Stimulated activated CD8-positive, alpha-beta memory T cell treated with anti-CD3 and anti-CD28 coated beads, Interleukin-4, amount 100 ng/mL, for 24 hours (primary cell): Measurements from ENCODE around the gene AGBL4.
"Not testable (repeated sequence)": the region's sequence is repeated elsewhere in the genome, so short reads cannot be mapped to it uniquely, and the experiment has no call there.

ENCODE experiments used
- DNase-seq: peaks from one replicate; pipeline ENCODE4 v3.0.0-alpha.2; 2020; ENCODE audit warnings: low read depth

The AGBL4 gene

DNA sequence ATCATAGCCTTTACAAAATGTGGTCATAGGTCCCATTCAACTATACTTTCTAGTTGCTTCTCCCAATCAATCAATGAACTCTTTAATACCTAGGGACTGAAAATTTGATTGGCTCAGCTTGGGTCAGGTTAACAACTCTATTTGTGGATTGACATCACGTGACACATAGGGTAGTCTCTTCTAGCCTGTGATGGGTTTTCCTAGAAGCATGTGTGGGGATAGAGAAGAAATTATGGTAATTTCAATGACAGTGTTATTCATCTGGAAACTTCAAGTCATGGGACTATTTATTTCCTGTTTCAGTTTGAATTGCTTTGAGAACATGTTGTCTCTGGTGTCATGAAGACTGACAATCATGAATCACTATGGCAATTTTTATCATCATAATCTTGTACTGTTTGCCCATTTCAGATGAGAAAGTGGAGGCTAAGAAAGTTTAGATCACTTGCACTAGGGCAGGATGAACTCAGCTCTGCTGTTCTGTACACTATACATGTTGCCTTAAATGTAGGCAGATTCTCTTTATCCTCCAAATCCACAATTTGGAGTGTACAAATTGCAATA, 717.2 kb downstream of the AGBL4 start:
- DNase-seq, result no peak

DNA sequence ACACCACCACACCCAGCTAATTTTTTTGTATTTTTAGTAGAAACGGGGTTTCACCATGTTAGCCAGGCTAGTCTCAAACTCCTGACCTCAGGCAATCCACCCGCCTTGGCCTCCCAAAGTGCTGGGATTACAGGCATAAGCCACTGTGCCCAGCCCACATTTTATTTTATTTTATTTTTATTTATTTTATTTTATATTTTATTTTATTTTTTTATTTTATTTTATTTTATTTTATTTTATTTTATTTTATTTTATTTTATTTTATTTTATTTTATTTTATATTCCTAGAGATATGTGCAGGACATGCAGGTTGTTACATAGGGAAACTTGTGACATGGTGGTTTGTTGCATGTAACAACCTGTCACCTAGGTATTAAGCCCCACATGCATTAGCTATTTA, 721.4 kb downstream of the AGBL4 start:
- DNase-seq, result not testable (repeated sequence)

- no peak for DNase-seq
These were observed 725.5 kb downstream of the AGBL4 start for GRCh38 chr1:49298304-49298703.

GRCh38 chr1:49297783-49298182, 726.0 kb downstream of the AGBL4 start:
- no peak for DNase-seq

DNA sequence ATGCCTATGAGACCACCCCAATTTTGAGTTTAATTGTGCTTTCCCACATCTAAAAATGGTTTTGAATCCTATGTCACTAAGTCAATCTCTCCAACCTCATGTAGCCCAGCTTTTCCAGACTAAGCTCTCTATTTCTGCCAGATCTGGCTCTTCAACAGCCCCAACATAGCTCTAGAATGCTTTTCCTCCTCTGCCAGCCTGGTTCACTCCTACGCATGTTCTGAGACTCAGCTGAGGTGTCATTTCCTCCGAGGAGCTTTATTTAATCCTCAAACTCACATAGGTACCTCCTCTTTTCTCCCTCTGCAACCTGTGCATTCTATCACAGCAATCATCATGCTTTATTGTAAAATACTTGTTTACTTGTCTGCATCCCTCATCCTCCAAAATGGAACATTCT, 729.2 kb downstream of the AGBL4 start:
- no peak for DNase-seq

- DNase-seq, result no peak
These were observed 730.7 kb downstream of the AGBL4 start for GRCh38 chr1:49293016-49293415.

DNA sequence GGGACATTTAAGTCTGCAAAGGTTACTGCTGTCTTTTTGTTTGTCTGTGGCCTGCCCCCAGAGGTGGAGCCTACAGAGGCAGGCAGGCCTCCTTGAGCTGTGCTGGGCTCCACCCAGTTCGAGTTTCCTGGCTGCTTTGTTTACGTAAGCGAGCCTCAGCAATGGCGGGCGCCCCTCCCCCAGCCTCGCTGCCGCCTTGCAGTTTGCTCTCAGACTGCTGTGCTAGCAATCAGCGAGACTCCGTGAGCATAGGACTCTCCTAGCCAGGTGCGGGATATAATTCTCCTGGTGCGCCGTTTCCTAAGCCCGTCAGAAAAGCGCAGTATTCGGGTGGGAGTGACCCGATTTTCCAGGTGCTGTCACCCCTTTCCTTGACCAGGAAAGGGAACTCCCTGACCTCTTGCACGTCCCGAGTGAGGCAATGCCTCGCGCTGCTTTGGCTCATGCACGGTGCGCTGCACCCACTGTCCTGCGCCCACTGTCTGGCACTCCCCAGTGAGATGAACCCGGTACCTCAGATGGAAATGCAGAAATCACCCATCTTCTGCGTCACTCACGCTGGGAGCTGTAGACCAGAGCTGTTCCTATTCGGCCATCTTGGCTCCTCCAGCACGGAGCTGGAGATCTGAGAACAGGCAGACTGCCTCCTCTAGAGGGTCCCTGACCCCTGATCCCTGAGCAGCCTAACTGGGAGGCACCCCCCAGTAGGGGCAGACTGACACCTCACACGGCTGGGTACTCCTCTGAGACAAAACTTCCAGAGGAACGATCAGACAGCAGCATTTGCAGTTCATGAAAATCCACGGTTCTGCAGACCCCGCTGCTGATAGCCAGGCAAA, 766.3 kb downstream of the AGBL4 start:
- not testable (repeated sequence) for DNase-seq

GRCh38 chr1:49252917-49253316, 770.8 kb downstream of the AGBL4 start:
- no peak for DNase-seq

GRCh38 chr1:49251019-49251784, 772.6 kb downstream of the AGBL4 start:
- no peak for DNase-seq

GRCh38 chr1:49240709-49241221, 783.0 kb downstream of the AGBL4 start:
- no peak for DNase-seq

- no peak for DNase-seq
These were observed 788.8 kb downstream of the AGBL4 start for GRCh38 chr1:49234988-49235387.

DNA sequence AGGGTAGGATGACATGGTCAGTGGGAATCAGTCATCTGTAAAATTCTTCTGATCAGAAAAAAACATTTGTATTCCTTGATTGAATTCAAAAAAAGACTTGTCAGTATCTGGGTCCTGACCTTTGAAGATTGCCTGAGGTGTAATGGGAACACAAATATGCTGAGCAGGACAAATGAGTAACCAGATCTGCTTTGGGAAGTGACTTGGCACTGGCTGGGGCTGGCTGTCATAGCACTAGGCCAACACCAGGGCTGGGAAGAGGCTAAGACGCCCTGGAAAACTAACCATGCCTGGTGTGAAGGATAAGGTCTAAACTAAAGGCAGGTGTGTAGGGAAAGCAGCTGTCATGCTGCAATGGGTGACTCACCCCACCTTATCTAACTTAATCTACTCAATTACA, 794.2 kb downstream of the AGBL4 start:
- no peak for DNase-seq

DNA sequence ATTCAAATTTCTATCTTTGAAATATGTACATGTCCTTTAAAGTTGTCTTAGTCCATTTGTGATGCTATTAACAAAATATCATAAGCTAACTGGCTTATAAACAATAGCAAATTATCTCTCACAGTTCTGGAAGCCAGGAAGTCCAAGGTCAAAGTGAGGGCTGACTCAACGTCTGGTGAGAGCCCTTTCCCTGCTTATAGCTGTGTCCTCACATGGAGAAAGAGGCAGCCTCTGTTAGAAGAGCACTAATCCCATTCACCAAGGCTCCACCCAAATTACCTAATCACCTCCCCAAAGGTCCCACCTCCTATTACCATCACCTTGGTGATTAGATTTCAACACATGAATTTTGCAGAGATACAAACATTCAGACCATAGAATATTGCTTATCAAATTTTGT, 797.0 kb downstream of the AGBL4 start:
- no peak for DNase-seq

GRCh38 chr1:49225464-49225863, 798.3 kb downstream of the AGBL4 start:
- no peak for DNase-seq

DNA sequence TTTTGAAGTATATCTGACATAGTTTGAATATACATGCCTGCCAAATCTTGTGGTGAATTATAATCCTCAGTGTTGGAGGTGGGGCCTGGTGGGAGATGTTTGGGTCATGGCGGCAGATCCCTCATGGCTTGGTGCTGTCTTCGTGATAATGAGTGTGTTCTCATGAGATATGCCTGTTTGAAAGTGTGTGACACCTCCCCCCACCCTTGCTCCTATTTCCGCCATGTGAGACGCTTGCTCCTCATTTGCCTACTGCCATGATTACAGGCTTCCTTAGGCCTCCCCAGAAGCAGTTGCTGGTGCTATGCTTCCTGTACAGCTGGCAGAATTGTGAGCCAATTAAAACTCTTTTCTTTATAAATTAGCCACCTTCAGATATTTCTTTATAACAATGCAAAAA, 810.5 kb downstream of the AGBL4 start:
- no peak for DNase-seq

GRCh38 chr1:49208712-49209111, 815.0 kb downstream of the AGBL4 start:
- no peak for DNase-seq

- no peak for DNase-seq
These were observed 819.0 kb downstream of the AGBL4 start for GRCh38 chr1:49204720-49205119.

DNA sequence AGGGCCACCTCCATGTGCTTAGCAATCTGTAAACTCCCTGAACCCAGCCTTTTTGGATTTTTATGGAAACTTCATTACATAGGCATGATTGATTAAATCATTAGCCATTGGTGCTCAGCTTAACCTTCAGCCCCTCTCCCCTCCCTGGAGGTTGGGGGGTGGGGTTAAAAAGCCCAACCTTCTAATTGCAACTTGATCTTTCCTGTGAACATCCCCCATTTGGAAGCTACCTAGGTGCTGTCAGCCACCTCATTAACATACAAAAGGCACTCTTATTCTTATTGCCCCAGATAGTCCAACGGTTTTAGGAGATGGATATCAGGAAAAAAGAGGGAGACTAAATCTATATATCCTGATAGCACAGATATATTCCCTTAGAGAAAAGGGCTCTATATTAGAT, 823.0 kb downstream of the AGBL4 start:
- DNase-seq, result no peak

GRCh38 chr1:49199564-49199963, 824.2 kb downstream of the AGBL4 start:
- DNase-seq, result no peak

DNA sequence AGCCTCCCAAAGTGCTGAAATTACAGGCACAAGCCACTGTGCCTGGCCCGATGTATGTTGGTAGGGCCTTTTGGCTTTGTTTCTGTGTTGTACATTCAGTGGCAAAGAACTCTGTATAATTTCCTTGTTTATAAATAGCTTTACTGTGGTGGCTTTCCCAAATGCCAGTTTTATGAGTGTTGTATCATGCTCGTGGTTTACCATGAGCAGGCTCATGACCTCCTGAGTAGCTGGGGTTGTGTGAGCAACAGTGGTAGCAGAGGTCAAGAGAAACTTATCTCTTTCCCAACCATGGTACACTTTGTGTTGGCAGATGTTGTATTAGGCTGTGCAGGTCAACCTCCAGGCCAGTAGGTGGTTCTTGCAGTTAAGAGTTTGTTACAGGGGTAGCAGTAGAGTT, 826.7 kb downstream of the AGBL4 start:
- DNase-seq, result no peak

GRCh38 chr1:49190138-49190537, 833.6 kb downstream of the AGBL4 start:
- no peak for DNase-seq

DNA sequence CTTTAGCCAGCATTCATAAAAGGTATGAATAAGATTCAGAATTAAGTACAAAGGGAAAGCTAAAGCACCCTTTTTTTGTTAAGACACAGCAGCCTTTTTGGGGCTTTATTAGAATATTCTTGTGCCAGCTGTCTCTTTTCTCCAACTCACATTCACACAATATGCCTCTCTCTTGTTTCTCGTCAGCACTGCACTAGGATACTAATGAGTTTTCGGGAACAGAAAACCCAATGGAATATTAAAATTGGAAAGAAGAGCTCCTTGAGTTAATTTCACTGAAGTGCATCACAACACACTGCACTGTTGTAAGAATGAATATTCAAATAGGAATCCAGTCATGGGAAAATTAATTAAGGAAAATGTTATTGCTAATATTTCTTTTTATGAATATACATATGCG, 836.7 kb downstream of the AGBL4 start:
- no peak for DNase-seq

- DNase-seq, result no peak
These were observed 838.2 kb downstream of the AGBL4 start for GRCh38 chr1:49185450-49185980.
